ENCODE measurements around the gene DCXR.

DCXR gene

GRCh38 chr17:82021107-82021899 is 16.2 kb downstream of the DCXR start:
- peak; percentile 76 for DNase-seq

DNA sequence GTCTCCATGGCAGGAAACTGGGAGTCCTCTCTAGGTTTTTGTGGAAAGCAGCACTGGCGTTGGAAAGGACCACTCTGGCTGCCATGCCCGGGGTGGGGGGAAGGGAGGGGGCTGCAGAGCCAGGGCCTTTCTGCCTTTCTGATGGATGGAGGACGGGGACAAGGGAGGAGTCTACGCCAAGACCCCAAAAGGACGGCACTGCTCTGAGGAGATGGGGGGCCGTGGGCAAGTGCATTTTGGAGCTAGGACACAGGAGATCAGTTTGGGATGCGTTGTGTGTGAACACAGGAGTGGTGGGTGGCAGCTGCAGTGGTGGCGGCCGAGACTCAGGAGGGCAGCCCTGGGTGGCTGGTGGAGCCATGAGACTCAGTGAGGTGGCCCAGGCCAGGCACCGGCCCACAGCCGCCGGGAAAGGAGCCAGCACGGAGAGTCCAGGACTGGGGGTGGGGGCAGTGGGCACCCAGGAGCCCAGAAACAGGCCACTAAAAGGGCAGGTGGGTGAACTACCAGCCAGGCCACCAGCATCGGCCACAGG is 16.9 kb downstream of the DCXR start:
- DNase-seq = no peak

DNA sequence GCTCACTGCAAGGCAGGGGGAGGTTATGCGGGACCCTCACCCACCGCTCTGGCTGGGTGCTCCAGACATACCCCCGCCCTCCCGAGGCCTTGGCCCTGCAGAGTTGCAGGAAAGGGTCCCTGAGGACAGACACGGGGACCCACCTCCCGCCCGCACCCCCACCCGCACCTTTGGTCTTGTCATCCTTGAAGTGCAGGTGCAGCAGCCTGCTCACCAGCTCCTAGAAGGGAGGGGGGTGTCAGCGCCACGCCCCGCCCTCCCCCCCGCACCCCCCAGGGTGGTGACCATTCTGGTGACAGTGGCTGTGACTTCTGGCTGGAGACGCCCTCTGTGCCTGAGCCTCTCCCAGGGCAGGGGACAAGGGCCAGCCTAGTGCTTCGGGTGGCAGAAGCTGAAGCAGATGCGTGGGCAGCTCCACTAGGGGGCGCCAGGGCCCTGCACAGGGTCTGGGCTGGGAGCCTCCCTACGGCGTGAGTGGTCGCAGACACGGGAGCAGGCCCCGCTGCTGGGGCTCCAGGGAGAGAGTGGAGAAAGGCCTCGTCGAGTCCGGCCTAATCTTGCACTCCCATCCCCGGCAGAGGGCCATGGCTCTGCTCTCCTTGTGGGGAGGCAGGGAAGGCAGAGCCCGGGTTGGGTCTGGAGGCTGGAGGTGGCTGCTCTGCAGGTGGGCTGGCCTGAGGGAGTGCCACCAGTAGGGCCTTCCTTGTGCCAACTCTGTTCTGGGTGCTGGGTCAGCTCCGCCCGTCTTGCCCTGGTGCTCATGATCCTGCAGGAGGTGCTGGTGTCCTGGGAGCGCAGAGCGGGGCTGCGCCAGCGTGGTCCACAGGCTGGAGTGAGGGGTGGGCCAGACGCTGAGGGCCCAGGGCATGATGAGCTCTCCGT is 17.6 kb downstream of the DCXR start:
- peak; percentile 65 for DNase-seq

GRCh38 chr17:82018989-82019689 is 18.4 kb downstream of the DCXR start:
- DNase-seq = no peak

GRCh38 chr17:82018152-82018988 is 19.1 kb downstream of the DCXR start:
- no peak for DNase-seq

- no peak for DNase-seq
Observed at GRCh38 chr17:82017612-82018151, 19.8 kb downstream of the DCXR start.

- no peak for DNase-seq
Observed at GRCh38 chr17:82016875-82017459, 20.5 kb downstream of the DCXR start.

- DNase-seq = no peak
Observed at GRCh38 chr17:82016061-82016874, 21.2 kb downstream of the DCXR start.

GRCh38 chr17:82015311-82015971 is 22.1 kb downstream of the DCXR start:
- DNase-seq = no peak

GRCh38 chr17:82014971-82015310 is 22.6 kb downstream of the DCXR start:
- no peak for DNase-seq

DNA sequence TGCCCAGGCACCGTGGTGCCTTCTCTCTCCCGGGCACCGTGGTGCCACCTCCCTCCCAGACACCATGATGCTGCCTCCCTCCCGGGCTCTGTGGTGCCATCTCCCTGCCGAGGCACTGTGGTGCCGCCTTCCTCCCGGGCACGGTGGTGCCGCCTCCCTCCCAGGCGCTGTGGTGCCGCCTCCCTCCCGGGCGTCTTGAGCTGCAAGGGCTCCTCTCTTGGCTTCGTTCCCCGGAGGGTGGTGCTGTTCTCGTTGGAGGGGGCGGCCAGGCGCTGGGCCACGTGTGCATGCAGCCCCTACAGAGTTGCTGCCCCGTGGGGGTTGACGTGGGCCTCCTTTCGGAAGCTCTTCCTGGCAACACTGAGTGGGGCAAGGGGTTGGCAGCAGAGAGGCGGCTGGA is 23.1 kb downstream of the DCXR start:
- DNase-seq = peak; percentile 42

GRCh38 chr17:82013772-82014321 is 23.6 kb downstream of the DCXR start:
- DNase-seq = no peak

GRCh38 chr17:82013341-82013740 is 24.2 kb downstream of the DCXR start:
- DNase-seq = no peak

DNA sequence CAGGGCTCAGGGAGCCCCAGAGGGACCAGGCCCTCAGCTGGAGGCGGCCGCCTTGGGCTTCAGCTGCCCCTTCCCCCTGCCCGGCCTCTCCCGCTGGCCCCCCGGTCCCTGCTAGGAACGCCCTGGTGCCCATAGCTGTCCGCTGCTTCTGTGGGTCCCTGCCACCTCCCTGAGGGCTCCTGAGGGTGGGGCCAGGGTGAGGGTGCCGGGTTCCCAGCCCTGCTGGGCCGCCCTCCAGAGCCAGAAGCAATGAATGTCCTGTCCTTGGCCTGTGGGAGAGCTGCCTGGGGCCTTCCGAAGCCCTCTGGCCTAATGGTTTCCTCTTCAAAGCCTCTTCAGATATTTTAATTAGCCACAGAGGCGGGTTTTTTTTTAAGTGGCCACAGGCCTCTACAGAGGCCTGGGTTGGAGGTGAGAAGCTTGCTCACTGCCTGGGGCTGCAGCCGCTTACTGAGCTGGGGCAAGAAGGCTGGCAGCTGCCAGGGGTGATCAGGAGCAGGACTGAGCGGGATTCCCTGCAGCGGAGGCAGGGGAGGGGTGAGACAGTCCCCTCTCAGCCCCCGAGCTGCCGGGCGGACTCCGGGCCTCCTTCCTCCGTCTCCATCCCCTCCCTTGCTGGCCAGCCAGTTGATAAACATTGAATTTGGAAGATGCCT is 24.7 kb downstream of the DCXR start:
- DNase-seq = no peak

GRCh38 chr17:82012261-82012639 is 25.2 kb downstream of the DCXR start:
- no peak for DNase-seq

DNA sequence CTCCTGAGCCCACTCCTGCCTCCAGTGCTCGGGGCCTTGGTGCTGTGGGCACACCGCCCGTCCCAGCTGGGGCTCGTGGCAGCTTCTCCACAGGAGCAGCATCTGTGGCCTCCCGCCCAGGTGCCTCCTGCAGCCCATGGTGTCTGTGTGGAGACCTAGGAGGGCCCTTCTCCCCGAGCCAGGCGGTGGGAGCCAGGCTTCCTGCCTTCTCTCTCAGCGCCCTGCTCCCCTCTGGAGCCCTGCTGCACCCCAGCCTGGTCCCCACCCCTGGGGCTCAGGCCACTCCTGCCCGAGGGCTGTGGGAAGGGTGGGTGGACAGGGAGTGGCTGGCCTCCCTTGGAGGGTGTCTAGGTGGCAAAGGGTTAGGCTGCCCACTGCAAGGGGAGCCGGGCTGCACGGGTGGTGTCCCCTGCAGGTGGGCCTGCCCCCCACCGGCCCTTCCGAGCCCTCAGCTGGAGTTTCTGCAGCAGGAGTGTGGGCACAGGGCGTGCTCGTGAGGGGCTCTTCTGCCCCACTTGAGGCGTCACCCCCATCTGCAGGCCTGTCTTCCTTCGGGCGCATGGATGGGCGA is 25.8 kb downstream of the DCXR start:
- DNase-seq = no peak

GRCh38 chr17:82010575-82011525 is 26.6 kb downstream of the DCXR start:
- no peak for DNase-seq

GRCh38 chr17:82009413-82009812 is 28.1 kb downstream of the DCXR start:
- no peak for DNase-seq
